Measurements from ENCODE around the gene MEAF6.
"Not testable (repeated sequence)": the region's sequence is repeated elsewhere in the genome, so short reads cannot be mapped to it uniquely, and the experiment has no call there.

The MEAF6 gene

GRCh38 chr1:37532418-37533156 lies 18.0 kb upstream of the MEAF6 start:
- not testable (repeated sequence) for DNase-seq (ENCODE audit: low read depth in 2 of 2)

DNA sequence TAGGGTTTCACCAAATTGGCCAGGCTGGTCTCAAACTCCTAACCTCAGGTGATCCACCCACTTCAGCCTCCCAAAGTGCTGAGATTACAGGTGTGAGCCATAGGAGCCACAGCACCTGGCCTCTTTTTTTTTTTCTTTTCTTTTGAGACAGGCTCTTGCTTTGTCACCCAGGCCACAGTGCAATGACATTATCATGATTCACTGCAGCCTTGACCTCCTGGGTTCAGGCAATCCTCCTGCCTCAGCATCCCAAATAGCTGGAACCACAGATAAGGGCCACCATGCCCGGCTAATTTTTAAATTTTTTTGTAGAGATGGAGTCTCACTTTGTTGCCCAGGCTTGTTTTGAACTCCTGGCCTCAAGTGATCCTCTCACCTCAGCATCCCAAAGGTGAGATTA lies 15.3 kb upstream of the MEAF6 start:
- DNase-seq (ENCODE audit: low read depth in 2 of 2) = not testable (repeated sequence)

- no peak for DNase-seq (ENCODE audit: low read depth in 2 of 2)
Measured at GRCh38 chr1:37519613-37520012, 5.0 kb upstream of the MEAF6 start.

DNA sequence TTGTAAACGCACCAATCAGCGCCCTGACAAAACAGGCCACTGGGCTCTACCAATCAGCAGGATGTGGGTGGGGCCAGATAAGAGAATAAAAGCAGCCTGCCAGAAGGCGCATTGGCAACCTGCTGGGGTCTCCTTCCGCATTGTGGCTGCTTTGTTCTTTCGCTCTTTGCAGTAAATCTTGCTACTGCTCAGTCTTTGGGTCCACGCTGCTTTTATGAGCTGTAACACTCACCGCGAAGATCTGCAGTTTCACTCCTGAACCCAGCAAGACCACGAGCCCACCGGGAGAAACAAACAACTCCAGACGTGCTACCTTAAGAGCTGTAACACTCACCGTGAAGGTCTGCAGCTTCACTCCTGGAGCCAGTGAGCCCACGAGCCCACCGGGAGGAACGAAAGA lies 4.4 kb upstream of the MEAF6 start:
- DNase-seq (ENCODE audit: low read depth in 2 of 2) = not testable (repeated sequence)

DNA sequence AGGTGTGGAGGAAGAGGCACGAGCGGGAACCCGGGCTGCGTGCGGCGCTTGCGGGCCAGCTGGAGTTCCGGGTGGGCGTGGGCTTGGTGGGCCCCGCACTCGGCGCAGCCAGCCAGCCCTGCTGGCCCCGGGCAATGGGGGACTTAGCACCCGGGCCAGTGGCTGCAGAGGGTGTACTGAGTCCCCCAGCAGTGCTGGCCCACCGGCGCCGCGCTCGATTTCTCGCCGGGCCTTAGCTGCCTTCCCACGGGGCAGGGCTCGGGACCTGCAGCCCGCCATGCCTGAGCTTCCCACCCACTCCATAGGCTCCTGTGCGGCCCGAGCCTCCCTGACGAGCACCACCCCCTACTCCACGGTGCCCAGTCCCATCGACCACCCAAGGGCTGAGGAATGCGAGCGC lies 3.7 kb upstream of the MEAF6 start:
- not testable (repeated sequence) for DNase-seq (ENCODE audit: low read depth in 2 of 2)

- no peak for DNase-seq (ENCODE audit: low read depth in 2 of 2)
Measured at GRCh38 chr1:37517569-37517968, 3.0 kb upstream of the MEAF6 start.

- DNase-seq (ENCODE audit: low read depth in 2 of 2) = no peak
Measured at GRCh38 chr1:37515185-37516034, 844 bp upstream of the MEAF6 start.

DNA sequence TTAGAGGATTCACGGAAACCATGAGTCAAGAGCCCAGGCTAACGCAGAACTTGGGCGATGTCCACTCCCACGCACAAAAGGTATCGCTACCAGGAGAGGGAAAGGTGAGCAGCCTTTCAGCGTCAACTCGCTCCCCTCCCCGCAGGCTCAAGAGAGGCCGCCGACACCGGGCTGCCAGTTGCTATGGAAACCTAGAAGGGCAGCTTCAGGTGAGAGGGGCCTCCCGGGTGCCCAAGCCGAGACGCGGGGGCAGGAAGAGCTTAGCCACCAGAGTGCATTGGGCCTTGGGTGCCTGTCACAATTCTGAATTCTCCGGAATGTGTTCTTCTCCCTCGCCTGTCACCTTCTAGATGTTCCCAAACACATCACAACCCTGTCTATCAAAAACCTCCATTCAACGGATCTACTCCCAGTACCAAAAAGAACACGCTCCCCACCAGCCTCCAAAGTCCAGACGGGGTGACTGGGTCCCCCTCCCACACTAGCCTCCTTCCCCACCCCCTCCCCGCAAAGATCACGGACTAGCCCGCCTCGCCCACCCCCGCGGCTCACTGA lies 694 bp downstream of the MEAF6 start:
- DNase-seq (ENCODE audit: low read depth in 2 of 2) = no peak

DNA sequence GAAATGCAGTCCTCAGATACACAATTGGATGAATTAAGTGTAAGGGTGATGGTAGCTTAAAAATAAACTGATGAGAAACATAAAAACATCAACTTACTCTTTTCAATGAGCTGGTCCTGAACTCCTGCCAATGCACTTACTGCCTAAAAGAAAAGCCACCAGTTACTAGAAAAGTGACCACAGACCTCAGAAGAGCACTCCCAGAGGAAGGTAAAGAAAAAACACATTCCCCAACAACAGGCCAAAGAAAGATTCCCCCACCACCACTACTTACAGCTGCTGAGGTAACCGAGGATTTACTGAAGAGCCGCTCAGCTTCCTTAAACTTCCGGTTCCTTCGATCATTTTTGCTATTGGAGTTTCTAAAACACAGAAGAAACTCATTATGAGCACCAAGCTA lies 5.4 kb downstream of the MEAF6 start:
- no peak for DNase-seq (ENCODE audit: low read depth in 2 of 2)

DNA sequence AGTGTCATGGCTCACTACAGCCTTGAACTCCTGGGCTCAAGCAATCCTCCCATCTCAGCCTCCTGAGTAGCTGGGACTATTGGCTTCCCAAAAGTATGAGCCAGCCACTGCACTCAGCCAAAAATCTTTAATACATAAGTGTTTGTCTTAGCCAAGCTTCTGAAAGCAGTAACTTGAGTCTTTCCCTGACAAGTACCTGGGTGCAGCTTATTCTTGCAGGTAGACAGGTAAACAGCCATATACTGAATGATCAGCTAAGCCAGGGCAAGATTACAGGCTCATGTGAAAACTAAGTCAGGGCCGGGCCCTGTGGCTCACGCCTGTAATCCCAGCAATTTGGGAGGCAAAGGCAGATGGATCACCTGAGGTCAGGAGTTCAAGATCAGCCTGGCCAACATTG lies 7.8 kb downstream of the MEAF6 start:
- DNase-seq (ENCODE audit: low read depth in 2 of 2) = no peak

DNA sequence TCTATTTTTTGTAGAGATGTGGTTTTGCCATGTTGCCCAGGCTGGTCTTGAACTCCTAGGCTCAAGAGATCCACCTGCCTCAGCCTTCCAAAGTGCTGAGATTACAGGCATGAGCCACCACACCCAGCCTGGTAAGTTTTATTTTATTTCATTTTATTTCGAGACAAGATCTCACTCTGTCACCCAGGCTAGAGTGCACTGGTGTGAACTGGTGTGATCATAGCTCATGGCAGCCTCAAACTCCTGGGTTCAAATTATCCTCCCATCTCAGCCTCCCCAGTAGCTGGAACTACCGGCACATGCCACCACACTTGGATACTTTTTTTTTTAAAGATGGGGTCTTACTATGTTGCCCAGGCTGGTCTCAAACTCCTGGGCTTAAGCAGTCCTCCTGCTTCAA lies 11.8 kb downstream of the MEAF6 start:
- DNase-seq (ENCODE audit: low read depth in 2 of 2) = not testable (repeated sequence)

DNA sequence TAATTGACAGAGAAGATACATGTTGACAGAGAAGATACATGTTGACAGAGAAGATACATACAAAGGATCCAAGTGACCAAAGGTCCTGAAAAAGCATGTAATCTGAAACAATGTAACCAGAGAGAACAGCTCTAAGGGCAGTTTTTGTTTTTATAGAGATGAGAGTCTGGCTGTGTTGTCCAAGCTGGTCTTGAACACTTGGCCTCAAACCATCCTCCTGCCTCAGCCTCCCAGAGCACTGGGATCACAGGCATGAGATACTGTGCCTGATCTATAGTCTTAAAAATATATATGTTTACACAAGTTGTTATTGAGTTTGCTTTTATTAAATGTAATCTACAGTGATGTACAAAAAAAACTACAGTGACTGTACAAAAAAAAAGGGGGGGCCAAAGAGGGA lies 12.5 kb downstream of the MEAF6 start:
- DNase-seq (ENCODE audit: low read depth in 2 of 2) = no peak

GRCh38 chr1:37501661-37502060 lies 12.9 kb downstream of the MEAF6 start:
- no peak for DNase-seq (ENCODE audit: low read depth in 2 of 2)

DNA sequence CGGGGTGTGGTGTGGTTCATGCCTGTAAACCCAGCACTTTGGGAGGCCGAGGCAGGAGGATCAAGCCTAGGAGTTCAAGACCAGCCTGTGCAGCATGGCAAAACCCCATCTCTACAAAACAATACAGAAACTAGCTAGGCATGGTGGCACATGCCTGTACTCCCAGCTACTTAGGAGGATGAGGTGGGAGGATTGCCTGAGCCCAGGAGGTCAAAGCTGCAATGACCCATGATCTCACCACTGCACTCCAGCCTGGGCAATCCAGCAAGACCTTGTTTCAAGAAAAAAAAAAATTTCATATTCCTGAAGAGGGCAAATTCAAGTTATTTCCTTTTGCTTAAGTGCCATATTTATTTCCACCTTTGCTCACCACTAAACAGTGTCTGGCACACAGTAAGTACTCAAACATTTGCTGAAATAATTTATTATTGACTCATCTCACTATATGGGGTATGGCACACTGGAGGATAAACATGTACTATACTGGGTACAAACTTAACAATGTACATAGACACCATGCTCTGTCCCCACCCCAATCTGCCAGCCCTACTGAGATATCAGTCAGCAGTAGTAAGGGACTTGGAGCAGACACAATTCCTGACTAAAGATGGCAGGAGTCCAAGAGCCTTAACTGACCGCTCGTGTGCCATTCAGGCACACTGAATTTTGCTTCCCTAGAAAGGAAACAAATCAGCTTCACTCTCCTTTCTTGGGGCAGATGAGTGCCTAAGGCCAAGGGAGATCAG lies 15.5 kb downstream of the MEAF6 start:
- DNase-seq (ENCODE audit: low read depth in 2 of 2) = no peak

DNA sequence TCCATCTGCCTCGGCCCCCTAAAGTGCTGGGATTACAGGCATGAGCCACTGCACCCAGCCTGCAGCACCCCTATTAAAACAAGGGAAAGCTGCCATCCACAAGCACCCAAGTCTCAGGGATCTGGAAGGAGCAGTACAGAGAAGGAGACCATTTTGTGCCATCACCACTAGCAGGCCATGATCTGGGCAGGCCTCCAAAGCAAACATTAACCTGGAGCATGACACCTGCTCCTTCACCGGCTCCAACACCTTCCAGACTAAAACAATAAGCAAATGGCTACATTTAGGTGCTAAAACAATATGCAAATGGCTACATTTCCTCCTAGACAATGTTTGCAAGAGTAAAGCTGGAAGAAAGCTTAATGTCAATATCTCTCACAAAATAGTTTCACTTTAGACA lies 16.7 kb downstream of the MEAF6 start:
- no peak for DNase-seq (ENCODE audit: low read depth in 2 of 2)

DNA sequence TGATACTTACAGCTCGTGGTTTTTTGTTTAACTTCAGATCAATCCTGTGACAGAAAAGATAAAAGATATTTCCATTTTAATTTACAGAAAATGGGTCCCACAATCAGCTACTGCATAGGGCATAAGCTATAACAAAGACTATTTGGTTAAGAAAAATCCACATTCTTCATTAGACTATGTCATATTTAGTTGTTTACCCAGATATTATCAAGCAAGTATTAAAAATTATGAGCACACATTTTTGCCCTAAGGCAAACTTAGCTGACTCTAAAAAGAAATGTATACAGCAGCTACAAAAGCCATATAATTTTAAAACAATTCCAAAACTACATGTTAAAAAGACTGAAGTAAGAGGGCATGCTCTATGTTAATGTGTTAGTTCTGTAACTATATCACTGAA lies 18.7 kb downstream of the MEAF6 start:
- DNase-seq (ENCODE audit: low read depth in 2 of 2) = no peak

GRCh38 chr1:37493336-37494098 lies 21.0 kb downstream of the MEAF6 start:
- DNase-seq (ENCODE audit: low read depth in 2 of 2) = no peak

GRCh38 chr1:37487619-37487984 lies 27.0 kb downstream of the MEAF6 start:
- no peak for DNase-seq (ENCODE audit: low read depth in 2 of 2)

DNA sequence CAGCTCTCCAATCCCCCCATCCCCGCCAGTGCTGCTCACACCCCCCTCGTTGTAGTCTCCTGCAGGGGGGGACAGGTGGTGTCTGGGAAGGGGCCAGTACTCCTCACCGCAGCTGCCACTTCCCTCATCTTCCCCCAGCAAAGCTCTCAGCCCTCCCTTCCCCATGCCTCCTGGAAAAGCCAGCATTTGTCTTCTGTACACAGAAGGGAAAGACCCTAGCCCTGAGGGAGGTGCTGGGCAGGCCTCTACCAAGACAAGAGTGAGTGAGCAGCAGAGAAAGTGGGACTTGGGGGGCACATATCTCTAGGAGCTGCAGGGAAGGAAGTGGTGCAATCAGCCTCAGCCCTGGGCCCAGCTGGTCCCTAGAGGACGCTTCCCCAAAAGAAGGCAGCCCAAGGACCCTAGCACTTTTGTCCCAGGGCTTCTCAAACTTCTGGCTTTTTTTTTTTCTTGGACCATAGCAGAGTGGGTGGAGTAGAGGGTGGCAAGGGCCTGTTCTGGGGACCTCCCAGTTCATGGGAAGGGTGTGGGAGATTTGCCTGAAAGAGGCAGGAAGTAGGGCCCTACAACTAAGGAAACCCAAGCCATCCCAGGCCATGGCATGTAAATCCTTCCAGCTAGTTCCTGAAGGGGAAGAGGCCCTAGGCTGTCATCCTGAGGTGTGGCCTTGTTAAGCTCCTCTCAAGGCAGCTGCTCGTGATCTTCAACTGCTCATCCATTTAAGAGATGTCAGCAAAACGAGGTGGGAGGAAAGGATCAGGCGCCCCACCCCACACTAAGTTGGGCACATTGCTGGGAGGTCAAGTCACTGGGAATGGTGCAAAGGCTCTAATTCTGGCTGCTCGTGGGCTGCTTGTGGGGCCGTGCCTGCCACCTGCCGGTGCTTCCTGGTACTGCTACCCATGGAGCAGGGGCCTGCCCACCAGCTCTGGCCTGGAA lies 27.6 kb downstream of the MEAF6 start:
- DNase-seq (ENCODE audit: low read depth in 2 of 2) = no peak
